Fibroblast of upper back skin (primary cell): ENCODE measurements around the gene PCCB.
"Not testable (repeated sequence)": the region's sequence is repeated elsewhere in the genome, so short reads cannot be mapped to it uniquely, and the experiment has no call there.

Experiments
- DNase-seq: peaks from one replicate; pipeline ENCODE4 v3.0.0-alpha.2; 2013

Gene PCCB

GRCh38 chr3:136330900-136331299, 80.8 kb downstream of the PCCB start:
- no peak for DNase-seq

DNA sequence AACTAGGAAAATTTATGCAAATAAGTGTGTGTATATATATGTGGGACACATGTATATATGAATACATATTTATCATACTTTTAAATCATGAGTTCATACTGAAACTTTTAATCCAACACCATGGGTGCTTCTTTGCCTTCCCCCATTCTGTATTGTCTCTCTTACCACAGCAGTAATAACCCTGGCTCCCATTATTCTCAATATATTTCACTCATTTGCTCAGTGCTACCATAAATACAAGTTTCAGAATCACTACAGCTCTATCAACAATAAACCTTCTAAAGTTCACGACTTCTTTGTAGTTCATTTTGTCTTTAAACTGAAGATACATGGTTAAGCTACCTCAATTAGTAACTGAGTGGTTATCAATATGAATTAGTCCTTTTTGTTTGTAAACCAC, 82.2 kb downstream of the PCCB start:
- no peak for DNase-seq

DNA sequence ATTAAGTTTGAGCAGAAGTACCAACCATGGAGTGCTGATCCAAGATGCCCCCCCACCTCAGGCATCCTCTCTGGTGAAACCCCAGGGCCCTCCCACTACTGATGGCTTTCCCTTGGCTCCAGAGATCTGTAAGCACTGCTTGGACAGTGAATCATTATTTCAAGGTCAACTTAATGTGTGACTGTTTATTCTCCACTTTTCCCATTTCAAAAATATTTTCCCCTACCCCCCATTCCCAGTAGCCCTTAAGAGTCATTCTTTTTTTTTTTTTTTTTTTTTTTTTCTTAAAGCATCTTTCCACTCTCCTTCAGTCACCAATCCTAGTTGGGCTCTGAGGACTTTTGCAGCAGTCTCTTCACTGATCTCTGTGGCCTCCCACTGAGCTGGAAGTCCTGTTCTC, 82.6 kb downstream of the PCCB start:
- peak; percentile 73 for DNase-seq

- peak; percentile 44 for DNase-seq
Measured at GRCh38 chr3:136334209-136334608, 84.1 kb downstream of the PCCB start.

- not testable (repeated sequence) for DNase-seq
Measured at GRCh38 chr3:136334726-136335125, 84.6 kb downstream of the PCCB start.

GRCh38 chr3:136336329-136337100, 86.4 kb downstream of the PCCB start:
- peak; percentile 59 for DNase-seq

DNA sequence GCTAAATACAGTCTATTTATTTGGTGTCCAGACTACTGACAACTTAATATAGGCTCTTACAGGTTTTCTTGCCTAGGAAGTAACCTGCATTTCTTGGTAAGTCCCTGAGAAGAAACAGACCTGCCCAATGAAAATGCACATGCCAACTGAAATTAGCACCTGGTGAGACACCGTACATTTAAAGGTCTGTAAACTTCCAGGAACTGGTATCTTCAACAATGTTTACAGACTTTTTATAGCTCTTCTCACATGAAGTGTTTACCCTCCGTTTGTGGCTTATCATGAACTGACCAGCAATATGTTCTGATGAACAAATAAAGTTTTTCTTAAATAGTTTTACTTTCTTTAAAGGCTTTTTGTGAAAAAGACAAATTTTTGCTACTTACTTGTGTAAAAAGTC, 93.3 kb downstream of the PCCB start:
- DNase-seq, result no peak

DNA sequence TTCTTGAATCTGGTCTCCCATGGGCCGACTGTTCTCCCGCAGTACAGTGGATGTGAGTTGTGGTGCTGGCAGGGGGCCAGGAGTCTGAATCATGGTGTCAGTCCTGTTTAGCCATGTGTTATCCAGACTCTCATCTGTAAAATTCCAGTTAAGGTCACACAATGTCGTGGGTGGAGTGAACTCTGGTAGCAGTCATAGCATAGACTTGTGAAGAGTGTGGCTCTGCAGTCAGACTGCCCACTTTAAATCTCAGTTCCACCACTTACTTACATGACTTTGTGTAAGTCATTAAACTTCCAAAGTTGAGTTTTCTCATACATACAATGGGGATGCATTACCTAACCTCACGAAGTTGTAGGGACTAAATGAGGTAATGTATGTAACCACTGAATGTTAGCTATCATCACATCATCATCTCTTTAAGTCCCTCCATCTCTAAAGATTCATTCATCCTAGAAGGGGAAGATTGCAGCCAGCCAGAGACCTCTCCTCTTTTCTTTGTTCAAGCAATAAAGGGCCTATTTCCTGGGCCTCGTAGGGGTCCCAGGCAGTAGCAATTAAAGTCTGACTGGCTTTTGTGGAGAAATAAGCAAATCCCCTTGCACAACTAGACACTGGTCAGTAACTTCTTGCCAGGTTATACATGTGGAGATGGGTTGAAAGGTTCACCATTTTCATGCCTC, 93.9 kb downstream of the PCCB start:
- peak; percentile 93 for DNase-seq

DNA sequence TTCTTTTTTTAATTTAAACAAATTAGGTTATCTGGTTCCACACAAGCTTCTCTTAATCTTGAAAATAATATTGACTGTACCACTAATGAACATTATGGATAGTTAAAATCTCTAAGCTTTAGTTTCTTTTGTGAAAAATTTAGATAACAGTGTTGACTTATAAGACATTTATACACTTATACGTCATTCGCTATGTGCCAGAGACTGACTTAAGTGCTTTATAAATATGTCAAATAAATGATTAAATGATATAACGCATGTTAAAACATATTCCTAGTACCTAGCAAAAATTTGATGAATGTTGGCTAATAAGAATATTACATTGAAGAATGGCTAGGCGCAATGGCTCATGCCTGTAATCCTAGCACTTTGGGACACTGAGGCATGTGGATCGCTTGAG, 96.3 kb downstream of the PCCB start:
- DNase-seq, result no peak

DNA sequence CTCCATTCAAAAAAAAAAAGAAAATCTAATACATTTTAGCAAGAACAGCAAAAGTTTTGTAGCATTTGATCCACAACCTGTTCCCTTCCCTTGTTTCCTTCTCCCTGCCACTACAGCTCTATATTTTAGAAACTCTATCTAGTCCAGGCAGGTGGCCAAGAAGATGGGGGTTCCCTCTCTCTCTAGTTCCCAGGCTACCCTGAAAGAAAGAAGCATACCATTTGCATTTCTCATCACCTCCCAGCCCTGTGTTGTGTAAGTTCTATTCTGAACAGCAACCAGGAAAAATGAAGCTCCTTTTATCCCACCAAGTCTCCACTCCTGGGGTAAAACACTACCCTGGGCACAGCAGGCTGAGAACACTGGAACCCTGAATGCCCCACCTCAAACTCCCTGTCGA, 100.0 kb downstream of the PCCB start:
- peak; percentile 97 for DNase-seq

- peak; percentile 82 for DNase-seq
Measured at GRCh38 chr3:136350557-136350956, 100.4 kb downstream of the PCCB start.

- DNase-seq, result peak; percentile 26
Measured at GRCh38 chr3:136351351-136351750, 101.2 kb downstream of the PCCB start.

- no peak for DNase-seq
Measured at GRCh38 chr3:136351905-136352304, 101.8 kb downstream of the PCCB start.

DNA sequence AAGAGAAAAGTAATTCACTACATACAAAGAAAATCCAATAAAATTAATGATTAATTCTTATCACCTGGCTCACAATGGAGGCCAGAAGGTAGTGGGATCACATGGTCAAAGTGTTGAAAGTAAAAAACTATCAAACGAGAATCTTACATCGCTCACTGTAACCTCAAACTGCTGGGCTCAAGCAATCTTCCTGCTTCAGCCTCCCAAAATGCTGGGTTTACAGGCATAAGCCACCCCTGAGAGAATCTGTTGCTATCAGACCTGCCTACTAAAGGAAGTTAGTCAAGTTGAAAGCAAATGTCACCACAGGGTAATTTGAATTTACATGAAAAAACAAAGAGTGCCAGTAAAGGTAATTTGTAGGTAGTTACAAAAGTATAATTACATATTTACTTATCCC, 103.3 kb downstream of the PCCB start:
- DNase-seq, result no peak

- DNase-seq, result peak; percentile 56
Measured at GRCh38 chr3:136366289-136366688, 116.1 kb downstream of the PCCB start.

DNA sequence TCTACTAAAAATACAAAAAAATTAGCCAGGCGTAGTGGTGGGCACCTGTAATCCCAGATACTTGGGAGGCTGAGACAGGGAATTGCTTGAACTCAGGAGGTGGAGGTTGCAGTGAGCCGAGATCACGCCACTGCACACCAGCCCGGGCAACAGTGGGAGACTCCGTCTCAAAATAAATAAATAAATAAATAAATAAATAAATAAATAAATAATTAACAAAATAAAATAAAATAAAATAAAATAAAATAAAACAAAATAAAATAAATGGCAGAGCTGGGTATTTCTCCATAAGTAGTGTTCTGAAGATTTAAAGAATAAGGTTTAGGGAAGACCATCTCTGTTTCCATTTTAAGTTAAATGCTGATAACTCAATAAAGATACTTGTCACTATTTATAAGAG, 125.7 kb downstream of the PCCB start:
- DNase-seq, result not testable (repeated sequence)

DNA sequence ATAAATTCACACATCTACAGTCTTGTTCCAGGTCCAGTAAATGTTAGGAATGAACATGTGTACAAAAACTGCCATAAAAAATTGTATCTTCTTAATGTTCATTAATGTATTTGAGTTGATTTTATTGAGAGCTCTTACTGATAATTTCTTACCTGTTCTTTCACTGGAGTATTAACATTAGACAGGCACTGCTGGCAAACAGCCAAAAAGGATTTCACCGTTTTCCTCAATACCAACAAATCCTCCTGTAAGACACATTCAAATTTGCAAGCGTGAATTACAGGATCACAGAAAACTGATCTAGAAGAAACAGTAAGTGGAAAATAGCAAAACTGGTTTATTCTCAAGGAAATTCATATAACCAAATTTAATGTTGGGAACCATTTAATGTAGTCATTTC, 127.4 kb downstream of the PCCB start:
- no peak for DNase-seq

GRCh38 chr3:136378011-136378410, 127.9 kb downstream of the PCCB start:
- no peak for DNase-seq
